ENCODE measurements around the gene MAP4K1.

- no peak for TF ChIP-seq CTCF (IDR thresholded peaks at IDR 0.05; ENCODE audit: insufficient read depth, low read depth, low read length)
- TF ChIP-seq EZH2 (IDR thresholded peaks at IDR 0.05; ENCODE audit: insufficient read depth, low read length): no peak
These were observed 43.4 kb upstream of the MAP4K1 start for GRCh38 chr19:38661136-38661535.

Measured in astrocyte (in vitro differentiated cells and primary cell).